ENCODE results near the gene NEGR1. TPM values are rescaled to one million over a fixed set of nuclear protein-coding genes. Genes with fewer than 3 reads are reported as not detected.

Gene NEGR1
- total RNA-seq, 1 experiment from 2014 or later: 19.2 TPM

DNA sequence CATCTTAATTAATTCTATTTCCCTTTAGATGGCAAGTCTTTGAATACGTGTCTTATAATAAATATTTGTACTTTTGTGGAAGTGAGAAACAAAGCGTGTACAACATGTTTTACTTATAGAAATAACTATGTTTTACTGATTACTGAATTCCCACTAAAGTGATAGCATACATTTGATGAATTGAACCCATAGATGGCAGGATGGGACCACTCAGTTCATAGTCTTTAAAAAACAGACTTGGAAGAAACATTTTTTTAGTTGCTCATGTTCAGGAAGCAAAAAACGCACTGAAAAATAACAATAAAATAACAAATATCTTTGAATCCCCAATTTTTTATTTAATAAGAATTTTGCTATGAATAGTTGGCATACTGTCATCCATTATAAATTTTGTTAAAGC, 694.4 kb downstream of the NEGR1 start:
- DNase-seq: no peak
- no TSS peak for BruUV-seq (replicated peaks)
- CTCF ChIA-PET: no interaction called here
- no peaks in the 10 kb centered on the region for H3K9me3 Mint-ChIP-seq (ENCODE audit: low read depth, unreplicated experiment)
- no peaks in the 10 kb centered on the region for H3K4me1 Mint-ChIP-seq (ENCODE audit: low read depth, unreplicated experiment)
- no peak overlapping the region for H3K27ac Mint-ChIP-seq (ENCODE audit: unreplicated experiment)
- no peak overlapping the region for H3K4me3 Mint-ChIP-seq (ENCODE audit: low read depth, unreplicated experiment)
- TF ChIP-seq, protein P1, sequence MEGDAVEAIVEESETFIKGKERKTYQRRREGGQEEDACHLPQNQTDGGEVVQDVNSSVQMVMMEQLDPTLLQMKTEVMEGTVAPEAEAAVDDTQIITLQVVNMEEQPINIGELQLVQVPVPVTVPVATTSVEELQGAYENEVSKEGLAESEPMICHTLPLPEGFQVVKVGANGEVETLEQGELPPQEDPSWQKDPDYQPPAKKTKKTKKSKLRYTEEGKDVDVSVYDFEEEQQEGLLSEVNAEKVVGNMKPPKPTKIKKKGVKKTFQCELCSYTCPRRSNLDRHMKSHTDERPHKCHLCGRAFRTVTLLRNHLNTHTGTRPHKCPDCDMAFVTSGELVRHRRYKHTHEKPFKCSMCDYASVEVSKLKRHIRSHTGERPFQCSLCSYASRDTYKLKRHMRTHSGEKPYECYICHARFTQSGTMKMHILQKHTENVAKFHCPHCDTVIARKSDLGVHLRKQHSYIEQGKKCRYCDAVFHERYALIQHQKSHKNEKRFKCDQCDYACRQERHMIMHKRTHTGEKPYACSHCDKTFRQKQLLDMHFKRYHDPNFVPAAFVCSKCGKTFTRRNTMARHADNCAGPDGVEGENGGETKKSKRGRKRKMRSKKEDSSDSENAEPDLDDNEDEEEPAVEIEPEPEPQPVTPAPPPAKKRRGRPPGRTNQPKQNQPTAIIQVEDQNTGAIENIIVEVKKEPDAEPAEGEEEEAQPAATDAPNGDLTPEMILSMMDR (IDR thresholded peaks at IDR 0.05; ENCODE audit: unreplicated experiment): no peak
- intact Hi-C loops (cut with micrococcal nuclease; ENCODE audit: unreplicated experiment): loop anchor here (1.0 kb wide), 1 partner anchor 449 kb away; no protein-coding TSS in a partner anchor
- no peaks in the 10 kb centered on the region for H3K36me3 Mint-ChIP-seq (ENCODE audit: insufficient read depth, unreplicated experiment)
- H3K27me3 Mint-ChIP-seq (ENCODE audit: unreplicated experiment): no peaks in the 10 kb centered on the region

DNA sequence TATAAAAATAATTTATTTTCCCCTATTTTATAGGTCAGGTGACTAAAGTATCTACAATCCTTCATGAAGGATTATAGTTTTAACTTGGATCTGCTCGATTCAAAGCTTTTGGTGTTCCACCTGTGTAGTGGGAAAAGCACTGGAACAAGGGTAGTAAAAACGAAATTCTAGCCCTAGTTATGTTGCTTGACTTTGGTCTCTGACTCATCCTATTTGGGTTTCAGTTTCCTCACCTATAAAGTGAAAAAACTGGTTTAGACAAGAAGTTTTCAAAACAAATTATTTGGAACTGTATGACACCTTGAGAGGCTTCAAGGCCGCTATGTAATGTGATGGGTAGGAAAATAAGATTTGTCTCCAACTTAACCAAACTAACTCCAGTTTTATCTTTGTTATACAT, 696.3 kb downstream of the NEGR1 start:
- intact Hi-C loops (cut with micrococcal nuclease; ENCODE audit: unreplicated experiment): no loop called here
- Mint-ChIP-seq H3K4me1 (ENCODE audit: low read depth, unreplicated experiment) (no peaks in the 10 kb centered on the region), H3K4me3 (ENCODE audit: low read depth, unreplicated experiment) (no peak overlapping the region), H3K27ac (ENCODE audit: unreplicated experiment) (no peak overlapping the region), H3K9me3 (ENCODE audit: low read depth, unreplicated experiment) (no peaks in the 10 kb centered on the region), H3K27me3 (ENCODE audit: unreplicated experiment) (no peaks in the 10 kb centered on the region), H3K36me3 (ENCODE audit: insufficient read depth, unreplicated experiment) (no peaks in the 10 kb centered on the region)
- CTCF ChIA-PET: no interaction called here
- TF ChIP-seq, protein P1 (IDR thresholded peaks at IDR 0.05; ENCODE audit: unreplicated experiment): no peak
- no TSS peak for BruUV-seq (replicated peaks)
- DNase-seq: no peak

- DNase-seq: no peak
- Mint-ChIP-seq H3K27ac (ENCODE audit: unreplicated experiment) (no peak overlapping the region), H3K27me3 (ENCODE audit: unreplicated experiment) (no peaks in the 10 kb centered on the region), H3K36me3 (ENCODE audit: insufficient read depth, unreplicated experiment) (no peaks in the 10 kb centered on the region), H3K9me3 (ENCODE audit: low read depth, unreplicated experiment) (no peaks in the 10 kb centered on the region), H3K4me1 (ENCODE audit: low read depth, unreplicated experiment) (no peaks in the 10 kb centered on the region), H3K4me3 (ENCODE audit: low read depth, unreplicated experiment) (no peak overlapping the region)
- CTCF ChIA-PET: no interaction called here
- TF ChIP-seq, protein P1 (IDR thresholded peaks at IDR 0.05; ENCODE audit: unreplicated experiment): no peak
- intact Hi-C loops (cut with micrococcal nuclease; ENCODE audit: unreplicated experiment): no loop called here
- no TSS peak for BruUV-seq (replicated peaks)
Measured at GRCh38 chr1:71583756-71584155, 698.6 kb downstream of the NEGR1 start.

GRCh38 chr1:71582673-71583072, 699.7 kb downstream of the NEGR1 start:
- Mint-ChIP-seq H3K4me3 (ENCODE audit: low read depth, unreplicated experiment) (no peak overlapping the region), H3K27ac (ENCODE audit: unreplicated experiment) (no peak overlapping the region), H3K9me3 (ENCODE audit: low read depth, unreplicated experiment) (no peaks in the 10 kb centered on the region), H3K36me3 (ENCODE audit: insufficient read depth, unreplicated experiment) (no peaks in the 10 kb centered on the region), H3K27me3 (ENCODE audit: unreplicated experiment) (no peaks in the 10 kb centered on the region), H3K4me1 (ENCODE audit: low read depth, unreplicated experiment) (no peaks in the 10 kb centered on the region)
- intact Hi-C loops (cut with micrococcal nuclease; ENCODE audit: unreplicated experiment): no loop called here
- no peak for DNase-seq
- CTCF ChIA-PET: interaction anchor here (0.6 kb wide), 1 partner anchor 124 kb away, joined by 3 read pairs; no protein-coding TSS in a partner anchor
- TF ChIP-seq, protein P1 (IDR thresholded peaks at IDR 0.05; ENCODE audit: unreplicated experiment): no peak
- BruUV-seq (replicated peaks): no TSS peak

All from Calu3 (cell line).